DOHH2 (cell line): ENCODE results near the gene CNOT4.

Experiments
- EZH2phosphoT487 ChIP-seq: fragments of 200-600 bp; sonication (generic); IDR thresholded peaks from 2 replicates; pipeline ENCODE4 v1.6.1; 2017; ENCODE audit warnings: borderline replicate concordance, mild to moderate bottlenecking, antibody characterized with exemption, low read length, moderate library complexity, mixed read lengths
- TF ChIP-seq, protein P1 (sequence below): fragments of 200-600 bp; sonication (generic); IDR thresholded peaks from one replicate; pipeline ENCODE4 v1.5.1; 2014; ENCODE audit warnings: antibody characterized with exemption, mild to moderate bottlenecking, low read depth, low read length; ENCODE audit not compliant: poor library complexity, severe bottlenecking

DNA sequence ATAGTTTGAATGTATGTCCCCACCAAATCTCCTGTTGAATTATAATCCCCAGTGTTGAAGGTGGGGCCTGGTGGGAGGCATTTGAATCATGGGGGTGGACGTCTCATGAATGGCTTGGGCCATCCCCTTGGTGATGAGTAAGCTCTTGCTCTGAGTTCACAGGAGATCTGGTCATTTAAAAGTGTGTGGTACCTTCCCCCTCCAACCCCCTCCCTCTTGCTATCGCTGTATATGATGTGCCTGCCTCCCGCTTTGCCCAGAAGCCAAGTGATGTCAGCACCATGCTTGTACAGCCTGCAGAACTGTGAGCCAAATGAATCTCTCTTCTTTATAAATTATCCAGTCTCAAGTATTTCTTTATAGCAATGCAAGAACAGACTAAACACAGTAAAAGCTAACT is 103.0 kb downstream of the CNOT4 start:
- TF ChIP-seq, protein P1, sequence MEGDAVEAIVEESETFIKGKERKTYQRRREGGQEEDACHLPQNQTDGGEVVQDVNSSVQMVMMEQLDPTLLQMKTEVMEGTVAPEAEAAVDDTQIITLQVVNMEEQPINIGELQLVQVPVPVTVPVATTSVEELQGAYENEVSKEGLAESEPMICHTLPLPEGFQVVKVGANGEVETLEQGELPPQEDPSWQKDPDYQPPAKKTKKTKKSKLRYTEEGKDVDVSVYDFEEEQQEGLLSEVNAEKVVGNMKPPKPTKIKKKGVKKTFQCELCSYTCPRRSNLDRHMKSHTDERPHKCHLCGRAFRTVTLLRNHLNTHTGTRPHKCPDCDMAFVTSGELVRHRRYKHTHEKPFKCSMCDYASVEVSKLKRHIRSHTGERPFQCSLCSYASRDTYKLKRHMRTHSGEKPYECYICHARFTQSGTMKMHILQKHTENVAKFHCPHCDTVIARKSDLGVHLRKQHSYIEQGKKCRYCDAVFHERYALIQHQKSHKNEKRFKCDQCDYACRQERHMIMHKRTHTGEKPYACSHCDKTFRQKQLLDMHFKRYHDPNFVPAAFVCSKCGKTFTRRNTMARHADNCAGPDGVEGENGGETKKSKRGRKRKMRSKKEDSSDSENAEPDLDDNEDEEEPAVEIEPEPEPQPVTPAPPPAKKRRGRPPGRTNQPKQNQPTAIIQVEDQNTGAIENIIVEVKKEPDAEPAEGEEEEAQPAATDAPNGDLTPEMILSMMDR, result no peak
- no peak for TF ChIP-seq EZH2phosphoT487
